Measurements from ENCODE around the gene TNFAIP8L1. TPM values are rescaled to one million over a fixed set of nuclear protein-coding genes. Genes with fewer than 3 reads are reported as not detected.

TNFAIP8L1 gene
- total RNA-seq, 1 experiment from 2014 or later, result 1.5 TPM

GRCh38 chr19:4606921-4607678 lies 32.2 kb upstream of the TNFAIP8L1 start:
- DNase-seq (ENCODE audit: extremely low read depth, low read depth), result no peak

- DNase-seq (ENCODE audit: extremely low read depth, low read depth), result no peak
Measured at GRCh38 chr19:4609878-4610511, 29.3 kb upstream of the TNFAIP8L1 start.

- DNase-seq (ENCODE audit: extremely low read depth, low read depth), result no peak
Measured at GRCh38 chr19:4613254-4613751, 26.0 kb upstream of the TNFAIP8L1 start.

GRCh38 chr19:4618019-4618418 lies 21.3 kb upstream of the TNFAIP8L1 start:
- no peak for DNase-seq (ENCODE audit: extremely low read depth, low read depth)

- DNase-seq (ENCODE audit: extremely low read depth, low read depth), result no peak
Measured at GRCh38 chr19:4619668-4620294, 19.5 kb upstream of the TNFAIP8L1 start.

- DNase-seq (ENCODE audit: extremely low read depth, low read depth), result no peak
Measured at GRCh38 chr19:4620675-4621074, 18.6 kb upstream of the TNFAIP8L1 start.

GRCh38 chr19:4622695-4623421 lies 16.5 kb upstream of the TNFAIP8L1 start:
- no peak for DNase-seq (ENCODE audit: extremely low read depth, low read depth)

- no peak for DNase-seq (ENCODE audit: extremely low read depth, low read depth)
Measured at GRCh38 chr19:4624301-4624700, 15.0 kb upstream of the TNFAIP8L1 start.

GRCh38 chr19:4624733-4625362 lies 14.5 kb upstream of the TNFAIP8L1 start:
- peak; percentile 35 for DNase-seq (ENCODE audit: extremely low read depth, low read depth)

GRCh38 chr19:4633140-4633967 lies 6.0 kb upstream of the TNFAIP8L1 start:
- peak; percentile 61 for DNase-seq (ENCODE audit: extremely low read depth, low read depth)

- no peak for DNase-seq (ENCODE audit: extremely low read depth, low read depth)
Measured at GRCh38 chr19:4635754-4636116, 3.6 kb upstream of the TNFAIP8L1 start.

GRCh38 chr19:4636151-4636717 lies 3.1 kb upstream of the TNFAIP8L1 start:
- DNase-seq (ENCODE audit: extremely low read depth, low read depth), result peak; percentile 21

- DNase-seq (ENCODE audit: extremely low read depth, low read depth), result no peak
Measured at GRCh38 chr19:4636761-4637160, 2.6 kb upstream of the TNFAIP8L1 start.

GRCh38 chr19:4638317-4638716 lies 999 bp upstream of the TNFAIP8L1 start:
- DNase-seq (ENCODE audit: extremely low read depth, low read depth), result no peak

- DNase-seq (ENCODE audit: extremely low read depth, low read depth), result no peak
Measured at GRCh38 chr19:4639531-4640246, 373 bp downstream of the TNFAIP8L1 start.

GRCh38 chr19:4640247-4641000 lies 1.1 kb downstream of the TNFAIP8L1 start:
- DNase-seq (ENCODE audit: extremely low read depth, low read depth), result no peak

- no peak for DNase-seq (ENCODE audit: extremely low read depth, low read depth)
Measured at GRCh38 chr19:4641132-4641531, 1.8 kb downstream of the TNFAIP8L1 start.

- DNase-seq (ENCODE audit: extremely low read depth, low read depth), result no peak
Measured at GRCh38 chr19:4642625-4643024, 3.3 kb downstream of the TNFAIP8L1 start.

Measured in NCI-H460 (cell line).